ENCODE measurements around the gene SNRNP40.

SNRNP40 gene

GRCh38 chr1:31214316-31215064 lies 82.1 kb downstream of the SNRNP40 start:
- no peak for TF ChIP-seq POLR2AphosphoS5 (IDR thresholded peaks at IDR 0.05; ENCODE audit: low read depth, low read length)
- TF ChIP-seq FOXP2 (optimal IDR thresholded peaks at IDR 0.05; ENCODE audit: borderline replicate concordance, extremely low read depth, extremely low read length, insufficient read depth): no peak
- TF ChIP-seq REST (IDR thresholded peaks at IDR 0.05; ENCODE audit: insufficient read depth in 1 of 2, low read depth in 2 of 2, low read length in 2 of 2): no peak
- TF ChIP-seq SIN3A (IDR thresholded peaks at IDR 0.05; ENCODE audit: borderline replicate concordance, insufficient read depth, low read length): no peak
- TF ChIP-seq TAF1 (IDR thresholded peaks at IDR 0.05; ENCODE audit: borderline replicate concordance, insufficient read depth, low read length): no peak
